ENCODE measurements around the gene TMPRSS5. TPM values are rescaled to one million over a fixed set of nuclear protein-coding genes. Genes with fewer than 3 reads are reported as not detected.
"Not testable (repeated sequence)": the region's sequence is repeated elsewhere in the genome, so short reads cannot be mapped to it uniquely, and the experiment has no call there.

Gene TMPRSS5
- total RNA-seq, 4 donors from 2014 or later: 1.5 TPM; not detected in 3

DNA sequence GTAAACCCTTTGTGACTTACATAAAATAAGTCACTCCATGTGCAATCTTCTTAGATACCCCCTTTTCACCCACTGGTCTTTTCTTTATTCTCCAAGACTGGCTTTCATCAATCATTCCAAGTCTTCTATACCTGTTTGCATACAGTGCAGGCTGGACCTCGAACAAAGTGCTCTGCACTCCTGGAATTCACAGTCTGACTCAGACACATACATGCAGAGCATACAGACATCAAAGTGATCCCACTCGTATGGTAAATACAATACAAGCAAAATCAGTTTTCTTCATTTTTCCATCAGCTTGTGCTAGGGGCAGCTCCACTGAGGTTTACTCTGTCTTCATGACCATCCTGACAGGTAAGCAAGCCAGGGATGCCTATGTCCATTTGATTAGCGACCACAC, 16.8 kb upstream of the TMPRSS5 start:
- Histone ChIP-seq H3K4me3 (no peak overlapping the region), H3K36me3 (no peaks in the 10 kb centered on the region), H3K27me3 (no peaks in the 10 kb centered on the region), H3K9me3 (no peaks in the 10 kb centered on the region), H3K27ac (no peak overlapping the region), H3K4me1 (peaks cover 0 to 4% (median 0%) of the 10 kb centered on the region in 4 donors)
- no peak for TF ChIP-seq POLR2A (IDR thresholded peaks at IDR 0.05)
- TF ChIP-seq, protein P1, sequence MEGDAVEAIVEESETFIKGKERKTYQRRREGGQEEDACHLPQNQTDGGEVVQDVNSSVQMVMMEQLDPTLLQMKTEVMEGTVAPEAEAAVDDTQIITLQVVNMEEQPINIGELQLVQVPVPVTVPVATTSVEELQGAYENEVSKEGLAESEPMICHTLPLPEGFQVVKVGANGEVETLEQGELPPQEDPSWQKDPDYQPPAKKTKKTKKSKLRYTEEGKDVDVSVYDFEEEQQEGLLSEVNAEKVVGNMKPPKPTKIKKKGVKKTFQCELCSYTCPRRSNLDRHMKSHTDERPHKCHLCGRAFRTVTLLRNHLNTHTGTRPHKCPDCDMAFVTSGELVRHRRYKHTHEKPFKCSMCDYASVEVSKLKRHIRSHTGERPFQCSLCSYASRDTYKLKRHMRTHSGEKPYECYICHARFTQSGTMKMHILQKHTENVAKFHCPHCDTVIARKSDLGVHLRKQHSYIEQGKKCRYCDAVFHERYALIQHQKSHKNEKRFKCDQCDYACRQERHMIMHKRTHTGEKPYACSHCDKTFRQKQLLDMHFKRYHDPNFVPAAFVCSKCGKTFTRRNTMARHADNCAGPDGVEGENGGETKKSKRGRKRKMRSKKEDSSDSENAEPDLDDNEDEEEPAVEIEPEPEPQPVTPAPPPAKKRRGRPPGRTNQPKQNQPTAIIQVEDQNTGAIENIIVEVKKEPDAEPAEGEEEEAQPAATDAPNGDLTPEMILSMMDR (IDR thresholded peaks at IDR 0.05): no peak
- no peak for DNase-seq

DNA sequence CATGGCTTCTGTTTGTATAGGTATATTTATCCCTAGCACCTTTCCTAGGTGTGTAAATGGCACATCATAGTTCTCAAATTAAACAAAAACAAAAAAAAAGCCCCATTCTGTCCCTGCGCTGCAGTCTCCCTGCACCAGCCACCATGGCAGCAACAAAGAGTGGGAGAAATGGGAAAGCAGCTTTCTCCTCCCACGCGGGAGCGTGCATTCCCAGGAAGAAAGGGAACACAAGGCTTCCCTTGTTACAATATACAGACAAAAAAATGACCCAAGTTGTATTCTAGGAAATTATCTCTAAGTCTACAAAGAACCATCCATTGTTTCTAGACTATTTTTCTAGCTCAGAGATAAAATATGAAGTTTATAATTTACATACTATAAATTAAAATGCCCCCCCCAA, 16.1 kb upstream of the TMPRSS5 start:
- Histone ChIP-seq H3K36me3 (no peaks in the 10 kb centered on the region), H3K4me3 (no peak overlapping the region), H3K4me1 (peaks cover 0 to 4% (median 0%) of the 10 kb centered on the region in 4 donors), H3K27ac (no peak overlapping the region), H3K9me3 (no peaks in the 10 kb centered on the region), H3K27me3 (no peaks in the 10 kb centered on the region)
- no peak for DNase-seq
- TF ChIP-seq, protein P1 (IDR thresholded peaks at IDR 0.05): no peak
- no peak for TF ChIP-seq POLR2A (IDR thresholded peaks at IDR 0.05)

DNA sequence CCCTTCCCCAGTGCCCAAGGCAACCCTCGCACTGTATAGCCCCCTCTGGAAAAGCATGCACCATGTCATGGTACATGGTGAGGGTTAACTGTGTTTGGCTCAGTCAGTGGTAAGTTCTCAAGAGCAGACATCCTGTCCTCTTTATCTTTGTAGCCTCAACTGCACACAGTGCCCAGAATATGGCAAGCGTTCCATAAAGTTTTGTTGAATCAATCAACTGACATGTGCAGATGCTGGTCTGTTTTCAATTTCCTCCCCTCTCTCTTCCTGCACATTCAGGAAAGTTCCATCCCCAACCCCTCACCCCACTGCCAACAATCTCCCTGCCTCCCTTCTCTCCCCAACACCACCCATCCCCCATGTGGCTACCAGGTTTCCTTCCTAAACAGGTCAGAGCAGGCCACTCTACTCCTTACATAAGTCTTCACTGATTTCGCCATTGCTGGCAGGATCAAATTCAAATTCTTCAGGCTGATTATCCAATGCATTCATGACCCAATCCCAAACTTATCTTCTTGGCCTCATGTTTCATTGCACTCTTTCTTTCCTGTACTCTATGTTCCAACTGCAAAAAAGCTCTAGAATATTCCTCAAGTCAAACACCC, 15.5 kb upstream of the TMPRSS5 start:
- Histone ChIP-seq H3K4me1 (peaks cover 0 to 4% (median 0%) of the 10 kb centered on the region in 4 donors), H3K36me3 (no peaks in the 10 kb centered on the region), H3K27me3 (no peaks in the 10 kb centered on the region), H3K4me3 (no peak overlapping the region), H3K27ac (no peak overlapping the region), H3K9me3 (no peaks in the 10 kb centered on the region)
- no peak for DNase-seq
- TF ChIP-seq POLR2A (IDR thresholded peaks at IDR 0.05): no peak
- TF ChIP-seq, protein P1 (IDR thresholded peaks at IDR 0.05): no peak

DNA sequence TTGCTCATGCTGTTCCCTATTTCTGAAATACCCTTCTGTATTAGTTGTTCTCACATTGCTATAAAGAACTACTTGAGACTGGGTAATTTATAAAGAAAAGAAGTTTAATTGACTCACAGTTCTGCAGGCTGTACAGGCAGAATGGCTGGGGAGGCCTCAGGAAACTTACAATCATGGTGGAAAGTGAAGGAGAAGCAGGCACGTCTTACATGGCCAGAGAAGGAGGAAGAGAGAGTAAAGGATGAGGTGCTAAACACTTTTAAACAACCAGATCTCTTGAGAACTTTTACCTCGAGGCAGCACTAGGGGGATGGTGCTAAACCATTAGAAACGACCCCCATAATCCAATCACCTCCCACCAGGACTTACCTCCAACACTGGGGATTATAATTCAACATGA, 14.4 kb upstream of the TMPRSS5 start:
- H3K4me3 ChIP-seq, H3K36me3 ChIP-seq, H3K27me3 ChIP-seq, DNase-seq, H3K4me1 ChIP-seq, H3K27ac ChIP-seq, H3K9me3 ChIP-seq: not testable (repeated sequence)

DNA sequence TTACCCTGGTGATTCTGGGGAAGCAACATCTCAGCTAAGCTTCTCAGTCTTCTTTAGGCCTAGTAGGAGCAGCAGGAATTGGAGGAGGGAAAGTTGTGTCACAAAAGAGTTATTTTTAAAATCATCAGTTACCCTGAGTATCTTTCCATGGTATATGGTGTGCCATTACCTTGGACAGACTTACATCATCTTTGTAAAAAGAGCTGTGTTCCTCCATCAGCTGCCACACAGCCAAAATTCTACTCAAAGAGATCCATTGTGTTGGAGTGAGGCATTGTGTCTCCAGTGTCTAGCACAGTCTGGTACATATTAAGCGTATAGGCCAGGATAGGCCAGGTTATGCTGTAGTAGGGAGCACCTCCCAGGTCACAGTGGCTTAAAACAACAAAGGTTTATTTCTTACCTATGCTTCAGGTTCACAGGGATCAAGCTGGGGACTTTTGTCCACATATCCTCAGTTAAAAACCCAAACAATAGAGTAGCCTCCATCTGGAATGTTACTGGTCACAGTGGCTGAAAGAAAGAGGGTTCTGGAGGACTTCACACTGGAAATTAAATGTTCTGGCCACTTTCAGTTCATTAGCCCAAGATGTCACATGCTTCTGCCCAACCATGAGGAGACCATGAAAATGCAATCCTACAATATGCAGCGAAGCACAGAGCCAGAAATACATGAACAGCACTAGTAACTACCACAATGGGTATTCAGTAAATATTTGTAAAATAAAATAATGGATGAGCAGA, 9.9 kb upstream of the TMPRSS5 start:
- H3K27ac ChIP-seq: no peak overlapping the region
- TF ChIP-seq, protein P1 (IDR thresholded peaks at IDR 0.05): no peak
- no peak for TF ChIP-seq POLR2A (IDR thresholded peaks at IDR 0.05)
- H3K4me3 ChIP-seq: no peak overlapping the region
- no peaks in the 10 kb centered on the region for H3K9me3 ChIP-seq
- DNase-seq: no peak
- no peaks in the 10 kb centered on the region for H3K4me1 ChIP-seq
- H3K36me3 ChIP-seq: no peaks in the 10 kb centered on the region
- H3K27me3 ChIP-seq: no peaks in the 10 kb centered on the region

DNA sequence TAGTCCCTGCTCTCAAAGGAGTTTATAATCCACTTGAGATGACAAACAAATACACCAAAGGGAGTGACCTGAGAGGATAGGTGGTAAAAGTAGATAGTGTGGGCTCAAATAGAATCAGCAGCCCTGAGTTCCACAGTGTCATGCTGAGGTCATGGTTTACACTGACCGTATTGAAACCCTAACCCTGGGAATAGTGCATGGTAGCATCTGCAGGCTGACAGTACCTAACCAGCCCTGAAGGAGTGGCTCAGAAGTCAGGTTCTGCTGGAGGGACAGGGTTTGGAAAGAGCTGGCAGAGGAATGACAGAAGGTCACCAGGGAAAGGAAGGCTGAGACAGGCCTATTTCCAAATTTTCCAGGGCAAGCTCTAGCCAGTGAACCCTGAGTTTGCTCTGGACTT, 9.2 kb upstream of the TMPRSS5 start:
- no peaks in the 10 kb centered on the region for H3K27me3 ChIP-seq
- H3K27ac ChIP-seq: no peak overlapping the region
- TF ChIP-seq POLR2A (IDR thresholded peaks at IDR 0.05): no peak
- TF ChIP-seq, protein P1 (IDR thresholded peaks at IDR 0.05): no peak
- H3K4me3 ChIP-seq: no peak overlapping the region
- H3K4me1 ChIP-seq: no peaks in the 10 kb centered on the region
- H3K9me3 ChIP-seq: no peaks in the 10 kb centered on the region
- H3K36me3 ChIP-seq: no peaks in the 10 kb centered on the region
- no peak for DNase-seq
